HG02943 (cell line): Measurements from ENCODE around the gene RNLS.

Experiments used
- ATAC-seq: cut with Tn5 transposase; IDR thresholded peaks from one replicate; pipeline ENCODE4 v1.9.1; 2021; ENCODE audit warnings: mild to moderate bottlenecking, low read depth, moderate library complexity; ENCODE audit not compliant: unreplicated experiment

The RNLS gene

GRCh38 chr10:88526501-88527105 is 56.5 kb downstream of the RNLS start:
- ATAC-seq, result no peak

- no peak for ATAC-seq
Observed at GRCh38 chr10:88525371-88526069, 57.6 kb downstream of the RNLS start.

GRCh38 chr10:88523739-88524400 is 59.2 kb downstream of the RNLS start:
- ATAC-seq, result no peak

DNA sequence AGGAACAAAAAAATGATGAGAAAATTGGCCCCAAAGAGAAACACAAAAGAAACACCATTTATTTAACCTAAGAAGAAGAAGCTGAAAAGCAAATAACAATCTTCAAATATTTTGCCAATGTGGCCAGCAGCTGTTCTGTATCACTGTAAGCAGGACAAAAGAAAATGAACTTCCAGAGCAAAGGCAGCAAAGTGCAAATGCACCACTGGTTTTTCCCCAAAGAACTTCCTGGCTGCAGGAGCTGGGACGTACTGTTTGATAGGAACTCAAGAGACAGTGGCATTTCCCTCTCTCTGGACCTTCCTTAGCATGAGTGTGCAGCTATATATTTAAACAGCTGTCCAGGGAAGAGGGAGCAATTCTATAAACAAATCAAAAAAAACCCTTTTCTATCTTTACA is 60.4 kb downstream of the RNLS start:
- ATAC-seq, result no peak

DNA sequence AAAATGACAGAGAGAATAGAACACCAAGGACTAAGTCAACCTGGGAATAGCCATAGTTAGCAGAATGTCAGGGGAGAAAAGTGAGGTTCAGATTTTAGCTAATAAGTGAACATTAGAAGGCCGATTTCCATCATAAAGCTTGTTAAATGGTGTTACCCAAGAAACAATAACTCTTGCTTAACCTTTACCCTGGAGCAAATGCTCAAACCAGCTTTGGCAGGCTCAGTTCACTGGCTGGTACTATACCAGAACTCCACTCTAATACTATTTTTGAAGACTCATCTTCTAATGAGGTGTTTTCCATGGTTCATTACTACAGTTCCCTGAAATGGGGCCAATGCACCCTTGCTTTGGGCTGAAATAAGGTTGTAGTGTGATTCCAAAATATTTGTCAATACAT is 61.3 kb downstream of the RNLS start:
- no peak for ATAC-seq

DNA sequence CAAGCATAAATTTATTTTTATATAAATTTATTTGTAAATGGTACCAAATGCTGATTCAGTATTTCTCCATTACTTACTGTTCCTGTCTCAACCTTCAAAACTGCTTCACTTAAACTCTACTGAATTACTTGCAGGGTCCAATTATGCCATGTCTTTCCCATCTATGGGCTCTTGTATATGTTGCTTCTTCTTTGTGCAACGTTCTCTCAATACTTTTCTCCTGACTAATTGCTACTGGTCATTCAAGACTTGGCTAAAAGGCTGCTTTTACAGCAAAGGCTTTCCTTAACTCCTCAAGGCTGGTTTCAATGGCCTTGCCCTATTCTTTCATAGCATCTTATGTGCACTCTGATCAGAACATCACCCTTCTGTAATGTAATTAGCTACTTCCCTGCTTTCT is 67.9 kb downstream of the RNLS start:
- ATAC-seq, result no peak

DNA sequence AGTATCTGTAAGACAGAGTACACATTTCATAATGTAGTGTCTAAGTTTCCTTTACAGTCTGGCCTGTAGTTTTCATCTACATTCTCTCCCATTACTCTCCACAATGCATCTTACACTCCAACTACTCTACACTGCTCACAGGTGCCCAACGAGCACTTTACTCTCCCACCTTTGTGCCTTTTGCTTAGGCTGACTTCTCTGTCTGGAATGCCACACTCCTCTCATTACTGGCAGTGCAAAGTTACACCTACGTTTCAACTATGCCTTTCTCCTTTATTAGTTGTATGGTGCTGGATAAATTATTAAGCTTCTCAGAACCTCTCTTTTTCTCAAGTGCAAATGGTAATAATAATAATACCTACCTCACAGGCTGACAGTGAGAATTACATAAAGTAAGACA is 70.5 kb downstream of the RNLS start:
- ATAC-seq, result no peak

DNA sequence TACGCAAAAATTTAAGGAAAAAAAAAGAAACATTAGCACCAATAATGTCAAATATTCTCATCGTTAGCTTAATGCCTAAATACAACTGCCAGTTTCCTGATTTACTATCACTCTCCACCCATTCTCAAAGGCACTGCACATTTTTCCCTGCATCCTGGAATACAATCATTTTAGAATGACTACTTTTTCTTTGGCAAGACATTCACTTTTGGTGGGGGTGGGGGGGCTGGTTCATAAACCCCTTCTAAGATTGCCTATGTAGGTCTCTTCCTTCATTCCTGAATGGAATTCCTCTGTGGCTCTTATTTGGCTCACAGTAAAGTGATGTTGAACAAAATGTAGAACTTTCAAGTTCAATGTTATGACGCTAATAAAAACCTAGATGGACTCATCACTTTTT is 74.3 kb downstream of the RNLS start:
- no peak for ATAC-seq

GRCh38 chr10:88507826-88508453 is 75.2 kb downstream of the RNLS start:
- ATAC-seq, result no peak

GRCh38 chr10:88507404-88507803 is 75.7 kb downstream of the RNLS start:
- ATAC-seq, result no peak

- ATAC-seq, result no peak
Observed at GRCh38 chr10:88505680-88506215, 77.4 kb downstream of the RNLS start.

DNA sequence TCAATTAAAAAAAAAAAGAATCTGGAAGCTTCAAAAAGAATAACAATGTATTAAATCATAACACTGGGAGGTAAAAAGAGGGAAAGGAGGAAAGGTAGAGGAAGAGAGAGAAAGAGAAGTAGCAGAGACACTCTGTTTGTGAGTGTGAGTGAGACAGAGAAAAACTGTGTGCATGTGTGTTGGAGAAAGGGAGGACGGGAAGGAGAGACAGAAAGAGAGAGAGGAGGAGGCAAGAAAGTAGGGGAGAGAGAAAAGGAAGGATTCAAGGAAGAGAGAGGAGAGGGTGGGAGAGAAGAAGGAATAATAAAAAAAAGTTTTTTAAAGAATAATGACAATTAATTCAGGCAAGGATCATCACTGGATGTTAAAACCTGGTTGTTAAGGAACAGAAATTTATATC is 77.9 kb downstream of the RNLS start:
- no peak for ATAC-seq

GRCh38 chr10:88500656-88501055 is 82.5 kb downstream of the RNLS start:
- ATAC-seq, result no peak

DNA sequence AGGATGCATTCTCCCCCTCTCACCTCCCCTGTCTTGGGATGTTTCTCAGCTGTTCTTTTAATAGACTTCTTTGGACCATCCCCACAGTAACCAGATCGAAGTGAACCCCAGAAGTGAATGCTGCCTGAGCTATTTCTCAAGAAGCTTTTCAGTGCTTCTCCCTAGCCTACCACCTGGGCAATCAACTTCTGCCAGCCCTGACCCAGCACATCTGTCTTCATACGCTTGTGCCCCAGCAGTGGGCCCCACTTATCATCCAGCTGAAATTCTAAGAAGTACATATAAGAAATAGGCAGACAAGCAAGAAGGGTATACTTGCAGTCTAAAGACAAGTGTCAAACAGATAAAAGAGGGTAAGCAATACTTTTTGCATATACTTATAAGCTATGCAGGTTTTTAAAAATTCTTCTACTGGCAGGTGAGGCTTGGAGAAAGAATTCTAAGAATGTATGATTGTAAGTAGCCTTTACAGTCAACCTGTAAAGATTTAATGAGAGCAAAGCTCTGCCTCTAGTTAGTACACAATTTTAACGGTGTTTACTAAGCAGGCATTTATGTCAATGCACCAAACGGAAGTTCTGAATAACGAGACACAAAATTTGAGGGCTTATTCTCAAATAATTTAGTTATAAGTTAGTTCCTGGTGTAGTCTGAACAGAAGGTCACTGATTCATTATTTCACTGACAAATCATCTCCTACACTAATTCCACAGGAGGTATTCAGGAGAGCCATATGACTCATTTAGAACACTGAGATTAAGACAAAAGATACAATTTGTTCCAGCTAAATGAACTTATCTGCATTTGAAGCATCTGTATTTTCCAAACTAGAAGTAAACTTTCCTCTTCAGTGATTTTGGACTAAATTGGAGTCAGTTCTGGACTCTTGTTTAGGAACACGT is 83.3 kb downstream of the RNLS start:
- no peak for ATAC-seq

GRCh38 chr10:88497913-88498312 is 85.2 kb downstream of the RNLS start:
- no peak for ATAC-seq

DNA sequence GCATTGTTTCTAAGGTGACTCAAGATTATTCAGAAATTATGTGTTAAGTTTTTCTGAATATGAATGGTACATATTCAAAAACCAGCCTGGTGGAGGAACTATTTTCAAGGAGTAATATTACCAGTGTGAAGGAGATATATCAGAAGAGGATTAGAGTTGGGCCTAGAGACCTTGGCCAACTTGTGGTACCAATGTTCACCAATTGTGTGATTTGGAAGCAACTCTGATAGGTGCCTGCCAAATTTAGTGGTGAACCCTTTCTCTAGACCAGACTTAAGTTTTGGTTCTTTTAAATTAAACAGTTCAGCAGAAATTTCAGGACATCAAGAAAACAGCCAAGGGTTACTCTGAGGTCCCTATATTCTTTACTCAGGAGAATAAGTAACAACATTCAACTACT is 88.6 kb downstream of the RNLS start:
- ATAC-seq, result no peak

- ATAC-seq, result no peak
Observed at GRCh38 chr10:88493691-88494483, 89.2 kb downstream of the RNLS start.

DNA sequence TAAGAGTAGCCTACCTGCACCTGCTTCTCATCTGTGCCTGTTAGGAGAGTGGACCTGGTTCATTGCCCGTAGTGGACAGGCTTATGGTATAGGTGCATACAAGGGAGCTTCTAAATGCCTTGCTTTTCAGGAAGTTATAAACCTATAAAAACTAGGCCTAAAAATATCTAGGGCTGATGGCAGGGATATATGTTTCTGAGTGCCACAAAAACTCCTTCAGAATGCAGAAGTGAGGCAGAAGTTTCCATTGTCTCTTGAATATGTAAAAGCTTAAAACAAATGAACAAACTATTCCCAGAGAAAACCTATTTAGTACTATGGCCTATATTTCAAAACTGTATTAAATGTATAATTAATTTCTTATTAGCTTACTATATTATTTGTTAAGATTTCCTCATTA is 91.8 kb downstream of the RNLS start:
- ATAC-seq, result no peak

- ATAC-seq, result no peak
Observed at GRCh38 chr10:88490231-88490980, 92.7 kb downstream of the RNLS start.
